ENCODE measurements around the gene SHISA6. TPM values are rescaled to one million over a fixed set of nuclear protein-coding genes. Genes with fewer than 3 reads are reported as not detected.

The SHISA6 gene
- total RNA-seq (2014; rRNA removed; shearing (Covaris generic)) = not detected in 2 replicates

DNA sequence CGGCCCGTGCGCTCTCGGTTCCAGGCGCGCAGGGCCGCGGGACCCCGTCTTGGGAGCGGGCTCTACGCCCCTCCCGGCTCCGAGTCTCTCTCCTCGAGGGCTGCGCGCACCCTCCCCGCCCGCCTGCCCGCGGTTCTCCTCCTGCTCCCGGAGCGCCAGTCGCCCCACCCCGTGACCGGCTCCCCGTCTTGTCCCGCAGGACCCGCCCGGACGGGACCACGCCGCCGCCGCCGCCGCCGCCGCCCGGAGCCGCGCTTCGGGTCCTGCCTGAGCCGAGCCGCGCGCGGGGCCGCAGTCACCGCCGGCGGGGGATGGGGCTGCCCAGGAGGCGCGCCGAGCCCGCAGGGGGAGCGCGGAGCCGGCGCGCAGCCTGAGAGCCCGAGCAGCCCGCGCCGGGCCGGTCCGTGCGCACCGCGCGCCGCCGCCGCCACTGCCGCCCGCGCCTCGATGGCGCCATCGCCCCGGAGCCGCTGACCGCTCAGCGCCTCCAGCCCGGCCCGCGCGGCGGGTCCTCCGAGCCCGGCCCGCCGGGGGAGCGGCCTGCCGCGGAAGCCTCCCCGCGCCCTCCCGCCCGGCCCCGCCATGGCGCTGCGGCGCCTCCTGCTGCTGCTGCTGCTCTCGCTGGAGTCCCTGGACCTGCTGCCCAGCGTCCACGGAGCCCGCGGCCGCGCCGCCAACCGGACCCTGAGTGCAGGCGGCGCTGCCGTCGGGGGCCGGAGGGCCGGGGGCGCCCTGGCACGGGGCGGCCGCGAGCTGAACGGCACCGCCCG is at the start of gene SHISA6:
TSS of gene SHISA6 (plus strand) at position 373 of the 770 bp plus-strand sequence.

GRCh38 chr17:11598274-11599221 is 357.5 kb downstream of the SHISA6 start, which contains the start of gene DNAH9:
TSS of gene DNAH9 (plus strand) at chr17:11598470. CDS start at chr17:11598499, 29 bp downstream.

